Measurements from ENCODE around the gene FBXO48. TPM values are rescaled to one million over a fixed set of nuclear protein-coding genes. Genes with fewer than 3 reads are reported as not detected.

The FBXO48 gene
- total and polyA plus RNA-seq, 2 of the 8 experiments (the other 6 are each of a cell fraction or from before 2014, with no cell fraction given), result 1.1 to 1.5 TPM

GRCh38 chr2:68447118-68447517 is 20.0 kb downstream of the FBXO48 start:
- H3K23me2 ChIP-seq (ENCODE audit: low read depth, low read length), result no peaks in the 10 kb centered on the region
- no peak overlapping the region for H2BK12ac ChIP-seq (ENCODE audit: low read depth, low read length)
- DNase-seq (ENCODE audit: low read depth in 1 of 2, low spot score in 2 of 2), result no peak
- no peak overlapping the region for H3K56ac ChIP-seq (replicated peaks; ENCODE audit: insufficient read length, low read depth, low read length)
- H2BK15ac ChIP-seq (ENCODE audit: low read length), result no peak overlapping the region
- no peak overlapping the region for H3K4ac ChIP-seq (replicated peaks; ENCODE audit: insufficient read length, low read depth, low read length)
- no peaks in the 10 kb centered on the region for H4K20me1 ChIP-seq (replicated peaks in 1 of 2; ENCODE audit: control insufficient read depth in 1 of 2, insufficient read depth in 2 of 2, low read length in 2 of 2)
- H3K27ac ChIP-seq (ENCODE audit: low read depth, low read length), result no peak overlapping the region
- WGBS, 2 experiments (ENCODE audit: extremely low coverage in 1 of 2, insufficient coverage in 1 of 2, insufficient read length in 1 of 2, insufficient replicate concordance in 2 of 2, low coverage in 1 of 2, low lambda C conversion rate in 2 of 2, missing lambda C conversion rate in 1 of 2), result 87% methylated on average over 15 of the region's 16 CpGs; no CpG with 5 or more reads in 1 of the 2 experiments
- H3K18ac ChIP-seq (ENCODE audit: extremely low read depth, low read length), result no peak overlapping the region
- no peak overlapping the region for H4K5ac ChIP-seq (ENCODE audit: insufficient read length, low read depth, low read length)
- H4K91ac ChIP-seq (replicated peaks; ENCODE audit: insufficient read length, low read length), result no peak overlapping the region
- no peaks in the 10 kb centered on the region for H3K36me3 ChIP-seq (ENCODE audit: control insufficient read depth in 2 of 4, insufficient read depth in 4 of 4, low read length in 3 of 4)
- H3K4me3 ChIP-seq (ENCODE audit: extremely low read depth in 1 of 4, insufficient read depth in 2 of 4, low read depth in 3 of 4, low read length in 4 of 4), result no peak overlapping the region
- H2BK5ac ChIP-seq (ENCODE audit: low read depth, low read length), result no peak overlapping the region
- H3K4me1 ChIP-seq (replicated peaks in 1 of 4; ENCODE audit: control insufficient read depth in 3 of 4, insufficient read depth in 4 of 4, low read length in 3 of 4), result no peaks in the 10 kb centered on the region
- H3K9ac ChIP-seq (replicated peaks in 1 of 4; ENCODE audit: extremely low read depth in 1 of 4, low read depth in 3 of 4, low read length in 3 of 4), result no peak overlapping the region
- no peaks in the 10 kb centered on the region; a peak in 1 of 4 replicates for H3K9me3 ChIP-seq (ENCODE audit: insufficient read depth in 2 of 2, low read depth in 1 of 2, low read length in 1 of 2)
- no peak overlapping the region for H3K23ac ChIP-seq (ENCODE audit: insufficient read length)
- H2AK5ac ChIP-seq (ENCODE audit: low read depth, low read length), result no peak overlapping the region
- no peaks in the 10 kb centered on the region for H3K79me1 ChIP-seq (ENCODE audit: low read depth, low read length)
- no peak overlapping the region for H2BK120ac ChIP-seq (replicated peaks; ENCODE audit: low read depth, low read length)
- no peaks in the 10 kb centered on the region for H3K79me2 ChIP-seq (ENCODE audit: control insufficient read depth in 1 of 2, insufficient read depth in 2 of 2, low read length in 2 of 2)
- H3K27me3 ChIP-seq (replicated peaks in 1 of 4; ENCODE audit: control insufficient read depth in 3 of 4, extremely low read depth in 1 of 4, insufficient read depth in 3 of 4, low read length in 3 of 4), result no peaks in the 10 kb centered on the region
- no peak overlapping the region for H3K4me2 ChIP-seq (ENCODE audit: insufficient read depth in 1 of 2, low read depth in 2 of 2, low read length in 2 of 2)
- no peak overlapping the region; the same call in 1 of the 2 replicates for H4K8ac ChIP-seq (ENCODE audit: extremely low read depth, insufficient read depth, low read length)
- FAIRE-seq, result no peak
- no peak overlapping the region for H2AFZ ChIP-seq (ENCODE audit: low read length)
- ChIA-PET POLR2A (ENCODE audit: partially characterized antibody) (no interaction called here), CTCF (ENCODE audit: partially characterized antibody) (no interaction called here)
- H3K14ac ChIP-seq (ENCODE audit: insufficient read length), result no peak overlapping the region
- no peak overlapping the region for H2BK20ac ChIP-seq (ENCODE audit: low read length)
- TF ChIP-seq HDAC6 (IDR thresholded peaks at IDR 0.05; ENCODE audit: low read depth, low read length), result no peak
- no peak for TF ChIP-seq RFX5 (IDR thresholded peaks at IDR 0.05; ENCODE audit: borderline replicate concordance, low read depth, low read length)
- TF ChIP-seq JUND (IDR thresholded peaks at IDR 0.05; ENCODE audit: low read length), result no peak
- no peak for TF ChIP-seq CBX5 (IDR thresholded peaks at IDR 0.05; ENCODE audit: low read depth, low read length)
- TF ChIP-seq YY1 (IDR thresholded peaks at IDR 0.05; ENCODE audit: low read depth, low read length), result no peak
- TF ChIP-seq BACH1 (IDR thresholded peaks at IDR 0.05; ENCODE audit: low read length), result no peak
- TF ChIP-seq FOSL1 (IDR thresholded peaks at IDR 0.05; ENCODE audit: insufficient read depth, low read depth, low read length), result no peak
- no peak for TF ChIP-seq CHD2 (IDR thresholded peaks at IDR 0.05; ENCODE audit: low read length)
- TF ChIP-seq POU5F1 (IDR thresholded peaks at IDR 0.05; ENCODE audit: low read depth, low read length), result no peak
- no peak for TF ChIP-seq RAD21 (IDR thresholded peaks at IDR 0.05 in 1 of 2, conservative IDR thresholded peaks at IDR 0.05 in 1 of 2; ENCODE audit: low read depth in 2 of 2, low read length in 2 of 2)
- TF ChIP-seq TCF12 (IDR thresholded peaks at IDR 0.05; ENCODE audit: low read depth, low read length), result no peak
- no peak for TF ChIP-seq MAX (IDR thresholded peaks at IDR 0.05)
- TF ChIP-seq JUN (IDR thresholded peaks at IDR 0.05; ENCODE audit: low read depth, low read length), result no peak
- no peak for TF ChIP-seq SP4 (IDR thresholded peaks at IDR 0.05; ENCODE audit: low read length)
- no peak for TF ChIP-seq ATF3 (IDR thresholded peaks at IDR 0.05; ENCODE audit: insufficient read depth, low read depth, low read length)
